Vagina (tissue), 2 donors: ENCODE data around the gene MSMB.

Source experiments
- CTCF ChIP-seq, 3 experiments: fragments of 450-650 bp in 2 of 3; fragments of 200-600 bp in 1 of 3; sonication (generic) in 1 of 3; IDR thresholded peaks; one replicate each; pipeline ENCODE4 v1.5.1; 2017 to 2019; ENCODE audit warnings: antibody characterized with exemption in 3 of 3, mild to moderate bottlenecking in 2 of 3, moderate library complexity in 2 of 3
- POLR2A ChIP-seq, 2 donors: fragments of 450-650 bp; IDR thresholded peaks; one replicate each; pipeline ENCODE4 v1.6.1; 2017; ENCODE audit warnings: antibody characterized with exemption in 2 of 2, mild to moderate bottlenecking in 2 of 2, moderate library complexity in 2 of 2
- POLR2AphosphoS5 ChIP-seq, 2 donors: sonication (generic); formaldehyde crosslinking; IDR thresholded peaks; one replicate each; pipeline ENCODE4 v1.9.0; 2017; ENCODE audit warnings: antibody characterized with exemption in 2 of 2, mild to moderate bottlenecking in 2 of 2, low read depth in 1 of 2; ENCODE audit not compliant: insufficient read depth in 1 of 2

GRCh38 chr10:46018453-46019176 lies 27.5 kb downstream of the MSMB start:
- TF ChIP-seq CTCF (IDR thresholded peaks at IDR 0.05) (no peak), POLR2A (IDR thresholded peaks at IDR 0.05) (no peak), POLR2AphosphoS5 (IDR thresholded peaks at IDR 0.05; ENCODE audit: insufficient read depth in 1 of 2, low read depth in 1 of 2) (no peak)
